GM21737 (cell line): Measurements from ENCODE around the gene MT1B.
"Not testable (repeated sequence)": the region's sequence is repeated elsewhere in the genome, so short reads cannot be mapped to it uniquely, and the experiment has no call there.

Experiments used
- ATAC-seq: cut with Tn5 transposase; IDR thresholded peaks from one replicate; pipeline ENCODE4 v1.9.1; 2021; ENCODE audit warnings: mild to moderate bottlenecking, moderate library complexity; ENCODE audit not compliant: unreplicated experiment

The MT1B gene

GRCh38 chr16:56665286-56666261 is 13.9 kb downstream of the MT1B start:
- ATAC-seq: not testable (repeated sequence)

- no peak for ATAC-seq
Observed at GRCh38 chr16:56667581-56668571, 16.2 kb downstream of the MT1B start, which contains the start of gene MT1G. MT1G (minus strand) TSS chr16:56668065; CDS start chr16:56667993, 72 bp downstream.

- ATAC-seq: no peak
Observed at GRCh38 chr16:56669005-56669839, 17.5 kb downstream of the MT1B start, which contains the start of gene MT1H. MT1H (plus strand) TSS chr16:56669814; CDS start chr16:56669885, 71 bp downstream.

GRCh38 chr16:56669840-56670619 is 18.3 kb downstream of the MT1B start:
- ATAC-seq: no peak

GRCh38 chr16:56670620-56670934 is 18.9 kb downstream of the MT1B start:
- ATAC-seq: no peak

GRCh38 chr16:56671691-56672090 is 20.0 kb downstream of the MT1B start:
- not testable (repeated sequence) for ATAC-seq

GRCh38 chr16:56672171-56672570 is 20.5 kb downstream of the MT1B start:
- not testable (repeated sequence) for ATAC-seq

- no peak for ATAC-seq
Observed at GRCh38 chr16:56672761-56673536, 21.3 kb downstream of the MT1B start.

GRCh38 chr16:56673921-56674320 is 22.2 kb downstream of the MT1B start:
- ATAC-seq: no peak

- not testable (repeated sequence) for ATAC-seq
Observed at GRCh38 chr16:56674570-56674969, 22.9 kb downstream of the MT1B start.

- no peak for ATAC-seq
Observed at GRCh38 chr16:56675685-56676210, 24.1 kb downstream of the MT1B start.

GRCh38 chr16:56677474-56677873 is 25.8 kb downstream of the MT1B start:
- no peak for ATAC-seq

GRCh38 chr16:56679078-56679730 is 27.5 kb downstream of the MT1B start:
- no peak for ATAC-seq

- no peak for ATAC-seq
Observed at GRCh38 chr16:56679818-56680217, 28.1 kb downstream of the MT1B start.

GRCh38 chr16:56681939-56682702 is 30.4 kb downstream of the MT1B start, which contains the start of gene MT1X:
MT1X (plus strand) TSS chr16:56682470; CDS start chr16:56682541, 71 bp downstream.
- ATAC-seq: peak; percentile 97

GRCh38 chr16:56682703-56683397 is 31.2 kb downstream of the MT1B start:
- peak; percentile 8 for ATAC-seq
